OCI-LY3 (cell line): ENCODE measurements around the gene ZFC3H1.

ENCODE experiments used
- CTCF ChIP-seq: fragments of 200-600, 300-600 bp; sonication (generic); IDR thresholded peaks from 2 replicates; pipeline ENCODE4 v1.5.1; 2014; ENCODE audit warnings: antibody characterized with exemption, low read length, low read depth
- EZH2phosphoT487 ChIP-seq: fragments of 200-600 bp; shearing (Covaris generic); IDR thresholded peaks from 2 replicates; pipeline ENCODE4 v1.6.1; 2018; ENCODE audit warnings: antibody characterized with exemption, mixed run types, low read depth

GRCh38 chr12:71655495-71655894 is 8.2 kb downstream of the ZFC3H1 start:
- TF ChIP-seq CTCF = no peak
- no peak for TF ChIP-seq EZH2phosphoT487
